Measurements from ENCODE around the gene DAAM1.

DNA sequence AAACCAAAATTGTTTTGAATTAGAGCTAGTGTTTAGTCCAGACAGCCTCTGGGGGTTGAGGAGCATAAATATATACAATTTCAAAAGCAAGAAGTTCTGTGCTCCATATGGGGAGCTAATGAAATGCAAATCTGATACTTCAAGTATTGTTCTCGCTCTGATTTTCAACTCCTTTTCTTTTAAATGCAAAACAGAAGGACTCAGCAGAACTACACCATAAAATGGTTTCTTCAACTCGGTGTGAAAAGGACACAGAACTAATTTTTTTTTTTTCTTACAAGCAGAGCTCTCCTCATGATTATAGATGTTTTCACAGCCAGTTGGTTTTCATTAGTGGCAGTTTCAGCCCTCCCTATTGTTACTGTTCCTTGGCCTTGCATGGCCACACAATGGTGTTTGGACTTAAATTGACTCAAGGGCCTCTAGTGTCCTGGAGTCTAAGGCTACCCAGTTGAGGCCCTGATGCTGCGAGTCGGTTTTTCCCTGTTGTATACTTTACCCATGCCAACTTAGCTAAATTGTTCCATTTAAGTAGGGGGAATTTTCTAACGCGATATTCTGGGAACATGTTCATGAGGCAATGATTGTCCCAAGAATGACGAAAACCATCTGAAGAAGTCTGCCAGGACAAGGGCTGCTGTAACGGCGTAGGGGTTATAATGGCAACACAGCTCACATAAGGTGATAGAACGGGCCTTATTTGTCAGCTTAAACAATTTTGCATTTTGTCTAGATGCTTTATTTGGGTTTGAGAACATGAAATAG is 156.4 kb downstream of the DAAM1 start:
- no peak for TF ChIP-seq POLR2A (IDR thresholded peaks at IDR 0.05)
- TF ChIP-seq, protein P1, sequence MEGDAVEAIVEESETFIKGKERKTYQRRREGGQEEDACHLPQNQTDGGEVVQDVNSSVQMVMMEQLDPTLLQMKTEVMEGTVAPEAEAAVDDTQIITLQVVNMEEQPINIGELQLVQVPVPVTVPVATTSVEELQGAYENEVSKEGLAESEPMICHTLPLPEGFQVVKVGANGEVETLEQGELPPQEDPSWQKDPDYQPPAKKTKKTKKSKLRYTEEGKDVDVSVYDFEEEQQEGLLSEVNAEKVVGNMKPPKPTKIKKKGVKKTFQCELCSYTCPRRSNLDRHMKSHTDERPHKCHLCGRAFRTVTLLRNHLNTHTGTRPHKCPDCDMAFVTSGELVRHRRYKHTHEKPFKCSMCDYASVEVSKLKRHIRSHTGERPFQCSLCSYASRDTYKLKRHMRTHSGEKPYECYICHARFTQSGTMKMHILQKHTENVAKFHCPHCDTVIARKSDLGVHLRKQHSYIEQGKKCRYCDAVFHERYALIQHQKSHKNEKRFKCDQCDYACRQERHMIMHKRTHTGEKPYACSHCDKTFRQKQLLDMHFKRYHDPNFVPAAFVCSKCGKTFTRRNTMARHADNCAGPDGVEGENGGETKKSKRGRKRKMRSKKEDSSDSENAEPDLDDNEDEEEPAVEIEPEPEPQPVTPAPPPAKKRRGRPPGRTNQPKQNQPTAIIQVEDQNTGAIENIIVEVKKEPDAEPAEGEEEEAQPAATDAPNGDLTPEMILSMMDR (IDR thresholded peaks at IDR 0.05), result no peak

Measured in thyroid gland (tissue), 4 donors.